NCI-H82 (cell line): ENCODE data around the gene NECTIN4.
"Not testable (repeated sequence)": the region's sequence is repeated elsewhere in the genome, so short reads cannot be mapped to it uniquely, and the experiment has no call there.

Experiments used
- DNase-seq: peaks from one replicate; lab custom pipeline; 2025; lab: John Stamatoyannopoulos, UW

NECTIN4 gene

GRCh38 chr1:161089251-161089924 is at the start of gene NECTIN4:
Gene NECTIN4 (minus strand): TSS chr1:161089558. CDS start chr1:161089296, 262 bp downstream.
- DNase-seq: no peak

GRCh38 chr1:161138431-161138830 is 49.1 kb upstream of the NECTIN4 start:
- DNase-seq: no peak

GRCh38 chr1:161137881-161138280 is 48.5 kb upstream of the NECTIN4 start:
- no peak for DNase-seq

DNA sequence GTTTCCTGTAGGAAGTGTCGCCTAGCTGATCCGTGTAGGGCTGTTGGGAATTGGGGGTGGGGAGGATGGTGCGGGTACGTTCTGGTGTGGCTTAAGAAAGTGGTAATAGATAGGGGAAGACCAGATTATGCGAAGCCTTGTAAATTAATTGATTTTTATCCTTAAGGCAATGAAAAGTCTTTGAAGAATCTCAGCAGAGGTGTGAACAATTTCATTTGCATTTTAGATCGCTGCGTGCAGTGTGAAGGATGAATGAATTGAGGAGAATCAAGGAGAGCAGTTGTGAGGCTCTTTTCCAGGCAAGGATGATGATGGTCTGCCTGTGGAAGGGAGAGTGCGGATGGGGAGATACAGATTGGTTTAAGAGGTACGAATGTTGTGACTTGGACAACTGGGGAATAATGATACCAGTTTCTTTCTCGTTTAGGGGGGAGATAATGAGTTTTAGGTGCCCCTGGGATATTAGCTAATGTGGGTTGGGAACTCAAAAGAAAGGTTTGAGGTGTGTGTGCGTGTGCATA is 43.9 kb upstream of the NECTIN4 start:
- peak; percentile 66 for DNase-seq

GRCh38 chr1:161132410-161133219 is 43.3 kb upstream of the NECTIN4 start, which contains the start of gene DEDD:
Gene DEDD (minus strand): TSS chr1:161132667. CDS start chr1:161124462, 8,205 bp downstream.
- peak; percentile 100 for DNase-seq

DNA sequence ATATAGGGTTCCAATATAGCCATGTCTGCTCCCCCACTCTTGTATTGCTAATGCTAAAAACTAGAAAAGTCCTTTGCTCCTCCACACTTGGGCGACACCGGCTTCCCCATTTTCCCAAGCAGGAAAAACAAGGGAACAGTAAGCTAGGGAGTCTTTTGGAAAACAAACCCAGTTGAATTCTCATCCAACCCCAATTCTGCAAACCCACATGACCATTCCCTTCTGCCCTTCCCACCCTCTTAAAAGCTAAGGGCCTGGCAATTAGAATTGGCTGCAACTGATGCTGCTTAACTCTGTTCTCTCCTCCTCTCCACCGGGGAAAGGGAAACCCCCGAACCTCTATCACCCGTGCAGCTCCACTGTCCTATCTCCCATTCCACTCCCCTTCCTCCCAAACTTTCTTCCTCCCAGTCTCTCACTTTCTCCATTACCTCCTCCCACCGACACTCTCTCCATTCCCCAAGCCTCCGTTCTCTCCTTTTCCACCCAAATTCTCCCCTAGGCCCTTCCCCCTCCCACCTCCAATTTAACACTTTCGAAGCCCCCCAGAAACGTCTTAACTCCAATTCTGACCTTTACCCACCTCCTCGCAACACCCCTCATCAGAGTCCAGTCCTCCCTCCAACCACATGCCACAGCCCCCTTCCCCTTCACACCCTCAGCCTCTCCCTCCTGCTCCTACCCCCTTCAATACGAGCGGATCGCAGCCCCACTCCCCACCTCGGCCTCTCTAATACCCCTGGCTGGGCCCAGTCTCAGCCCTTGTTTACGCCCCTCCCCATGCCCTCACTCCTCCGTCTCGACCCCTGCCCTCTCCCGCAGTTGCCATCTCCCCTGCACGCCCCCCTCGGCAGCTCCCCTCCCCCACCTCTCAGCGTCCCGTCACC is 42.4 kb upstream of the NECTIN4 start:
- peak; percentile 59 for DNase-seq

DNA sequence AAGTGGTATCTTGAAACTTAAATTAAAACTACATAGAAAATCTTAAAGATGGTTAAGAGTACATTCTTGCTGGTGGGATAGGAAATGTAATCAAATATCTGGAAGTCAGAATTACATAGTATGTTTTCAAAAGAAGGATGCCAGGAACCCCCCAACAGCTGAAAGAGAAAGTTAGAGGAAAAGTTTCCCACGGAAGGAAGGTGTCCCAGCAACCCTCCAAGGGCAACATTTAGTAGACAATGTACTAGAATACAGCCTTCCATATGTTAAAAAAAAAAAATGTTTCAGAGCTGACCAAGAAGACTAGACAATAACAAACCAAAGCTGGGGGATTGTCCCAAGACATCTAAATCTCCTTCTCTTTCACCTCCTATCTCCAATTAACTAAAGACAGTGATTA is 40.9 kb upstream of the NECTIN4 start:
- no peak for DNase-seq

DNA sequence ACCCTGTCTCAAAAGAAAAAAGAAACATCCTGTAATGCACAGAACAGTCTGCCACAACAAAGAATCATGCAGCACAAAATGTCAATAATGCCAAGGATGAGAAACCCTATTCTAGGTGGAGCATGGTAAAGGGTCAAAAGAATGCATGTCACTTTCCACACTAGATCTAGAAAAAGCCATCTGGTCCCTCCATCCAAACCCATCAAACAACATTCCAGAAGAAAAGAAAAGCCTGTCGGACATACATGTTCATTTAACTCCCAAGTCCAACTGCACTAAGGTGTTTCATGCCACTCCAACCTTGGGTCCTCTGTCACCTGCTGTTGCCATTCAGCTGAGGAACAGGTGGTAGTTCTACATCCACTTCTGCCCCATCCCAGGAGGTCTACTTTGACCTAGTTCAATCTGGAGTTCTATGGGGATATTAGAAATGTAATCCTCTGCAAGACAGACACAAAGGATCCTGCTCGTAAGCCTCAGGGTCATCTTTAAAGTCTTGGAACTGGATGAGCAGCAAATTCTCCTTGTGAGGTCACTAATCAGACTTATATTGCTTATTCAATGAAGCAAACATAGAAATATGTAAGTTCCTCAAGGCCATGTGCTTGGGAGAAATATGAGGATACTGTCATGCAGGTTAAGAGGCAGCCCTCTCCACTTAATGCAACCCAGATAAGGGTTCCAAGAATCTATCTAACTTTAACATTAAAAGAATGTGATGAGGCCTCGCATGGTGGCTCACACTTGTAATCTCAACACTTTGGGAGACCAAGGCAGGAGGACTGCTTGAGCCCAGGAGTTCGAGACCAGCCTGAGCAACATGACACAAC is 39.4 kb upstream of the NECTIN4 start:
- DNase-seq: no peak

GRCh38 chr1:161127649-161128048 is 38.3 kb upstream of the NECTIN4 start:
- DNase-seq: no peak

DNA sequence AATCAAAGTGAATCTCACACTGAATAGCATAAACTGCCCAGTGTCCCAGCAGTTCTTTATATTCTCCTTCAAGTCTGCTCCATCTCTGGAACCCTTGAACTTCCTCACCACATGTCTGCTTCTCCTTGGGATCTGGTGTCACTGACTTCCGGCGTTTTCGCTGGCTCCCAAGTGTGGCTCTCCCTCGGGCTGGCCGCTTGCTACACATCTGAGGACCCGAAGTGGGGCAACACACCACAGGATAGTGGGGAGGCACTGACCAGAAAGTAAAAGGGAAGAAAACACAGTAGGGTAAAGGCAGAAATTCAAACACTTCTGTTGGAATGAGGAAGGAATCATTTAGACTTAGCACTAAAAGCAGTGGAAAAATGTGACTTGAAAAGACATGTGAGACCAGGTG is 33.6 kb upstream of the NECTIN4 start:
- no peak for DNase-seq

DNA sequence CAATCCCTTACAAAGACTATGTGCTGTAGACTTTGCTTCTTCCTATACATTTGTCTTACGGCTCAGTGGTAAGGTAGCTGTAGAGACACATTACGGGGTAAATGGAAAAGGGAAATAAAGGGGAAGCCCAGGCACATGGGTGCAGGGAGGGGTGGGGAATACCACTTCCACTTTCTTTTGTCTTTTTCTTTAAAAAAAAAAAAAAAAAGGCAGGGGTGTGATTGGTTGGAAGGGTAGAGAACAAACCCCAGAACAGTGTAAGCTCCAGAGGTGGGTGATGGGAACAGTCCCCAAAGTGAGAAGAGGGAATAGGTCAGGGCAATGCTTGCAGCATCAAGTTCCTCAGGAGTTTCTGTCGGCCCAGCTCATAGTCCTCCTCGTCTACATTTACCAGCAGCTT is 32.5 kb upstream of the NECTIN4 start:
- no peak for DNase-seq

DNA sequence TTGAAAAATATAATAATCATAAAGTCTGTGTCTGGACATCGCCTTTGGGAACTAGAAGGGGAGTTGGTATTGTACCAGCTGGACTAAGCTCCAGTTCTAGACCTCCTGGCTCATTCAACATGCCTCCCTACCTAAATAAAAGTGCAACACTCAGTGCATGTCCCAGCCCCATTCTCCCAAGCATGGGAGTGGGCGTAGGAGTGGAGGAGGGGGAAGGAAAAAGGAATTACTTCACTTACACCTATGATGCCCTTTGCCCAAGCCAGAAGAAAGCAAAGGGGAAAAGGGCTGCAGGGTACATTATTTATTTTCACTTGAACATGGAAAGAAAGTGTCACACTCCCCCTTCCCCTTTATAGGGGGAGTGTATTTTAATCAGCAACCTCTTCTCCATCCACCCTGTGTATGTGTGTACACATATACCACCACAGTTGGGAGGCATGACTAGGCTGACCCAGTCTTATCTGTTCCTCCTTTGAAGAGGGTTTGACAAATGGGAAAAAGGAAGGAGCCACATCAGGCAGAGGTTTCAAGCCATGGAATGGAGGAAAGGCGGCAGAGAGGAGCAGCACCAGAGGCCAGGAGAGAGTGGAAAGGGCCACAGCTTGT is 31.8 kb upstream of the NECTIN4 start:
- DNase-seq: no peak

DNA sequence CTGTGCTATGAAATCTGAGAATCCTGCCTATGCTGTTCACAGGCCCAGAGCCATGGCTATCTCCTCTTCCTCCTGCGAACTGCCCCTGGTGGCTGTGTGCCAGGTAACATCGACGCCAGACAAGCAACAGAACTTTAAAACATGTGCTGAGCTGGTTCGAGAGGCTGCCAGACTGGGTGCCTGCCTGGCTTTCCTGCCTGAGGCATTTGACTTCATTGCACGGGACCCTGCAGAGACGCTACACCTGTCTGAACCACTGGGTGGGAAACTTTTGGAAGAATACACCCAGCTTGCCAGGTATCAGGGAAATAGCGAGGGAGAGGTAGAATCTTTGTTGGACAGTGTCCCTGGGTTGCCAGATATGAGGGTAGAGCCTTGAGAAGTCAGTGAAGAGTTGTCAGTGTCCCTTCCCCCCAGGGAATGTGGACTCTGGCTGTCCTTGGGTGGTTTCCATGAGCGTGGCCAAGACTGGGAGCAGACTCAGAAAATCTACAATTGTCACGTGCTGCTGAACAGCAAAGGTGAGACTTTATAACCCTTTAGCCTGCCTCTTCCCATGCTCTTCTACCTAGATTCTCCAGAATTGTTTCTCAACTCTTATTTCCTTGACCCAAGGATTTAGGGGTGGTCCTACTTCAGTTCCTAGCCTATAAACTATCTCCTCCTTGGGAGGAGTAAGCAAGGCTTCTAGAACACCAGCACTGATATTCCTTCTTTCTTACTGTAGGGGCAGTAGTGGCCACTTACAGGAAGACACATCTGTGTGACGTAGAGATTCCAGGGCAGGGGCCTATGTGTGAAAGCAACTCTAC is 29.9 kb upstream of the NECTIN4 start:
- DNase-seq: peak; percentile 75

GRCh38 chr1:161117759-161118581 is 28.6 kb upstream of the NECTIN4 start, which contains the start of the genes NIT1 and PFDN2:
Gene NIT1 (plus strand): TSS chr1:161118105. CDS start chr1:161118177, 72 bp downstream.
Gene PFDN2 (minus strand): TSS chr1:161118037. CDS start chr1:161118026, 11 bp downstream.
- DNase-seq: peak; percentile 92

DNA sequence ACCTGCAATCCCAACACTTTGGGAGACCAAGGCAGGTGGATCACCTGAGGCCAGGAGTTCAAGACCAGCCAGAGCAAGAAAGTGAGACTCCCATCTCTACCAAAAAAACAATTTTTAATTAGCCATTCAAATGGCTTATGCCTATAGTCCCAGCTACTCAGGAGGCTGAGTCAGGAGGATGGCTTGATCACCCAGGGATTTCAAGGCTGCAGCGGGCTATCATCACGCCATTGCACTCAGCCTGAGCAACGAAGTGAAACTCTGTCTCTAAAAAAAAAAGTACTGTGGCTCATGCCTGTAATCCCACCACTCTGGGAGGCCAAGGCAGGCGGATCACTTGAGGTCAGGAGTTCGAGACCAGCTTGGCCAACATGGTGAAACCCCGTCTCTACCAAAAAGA is 26.6 kb upstream of the NECTIN4 start:
- not testable (repeated sequence) for DNase-seq

GRCh38 chr1:161115132-161115711 is 25.9 kb upstream of the NECTIN4 start:
- DNase-seq: no peak

- DNase-seq: no peak
These were observed 25.2 kb upstream of the NECTIN4 start for GRCh38 chr1:161114556-161114955.

DNA sequence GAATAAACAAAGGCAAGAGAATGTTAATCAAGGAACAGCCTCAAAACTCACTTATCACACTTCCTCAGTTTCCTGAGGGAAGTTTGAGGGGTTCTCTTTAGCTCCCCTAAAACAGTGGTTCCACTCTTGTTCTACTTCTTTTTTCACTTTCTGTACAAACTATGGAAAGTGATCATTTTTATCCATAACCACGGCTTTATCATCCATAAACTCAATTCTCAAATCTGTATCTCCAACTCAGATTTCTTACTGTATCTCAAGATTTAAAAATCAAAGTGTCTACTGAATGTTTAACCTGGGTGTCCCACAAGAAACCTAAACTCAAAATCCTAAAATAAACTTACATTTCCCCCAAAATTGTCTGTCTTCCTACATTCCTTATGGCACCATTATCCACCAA is 24.6 kb upstream of the NECTIN4 start:
- DNase-seq: no peak
